ENCODE measurements around the gene MOB3B.

Gene MOB3B

GRCh38 chr9:27369591-27369990 lies 160.0 kb downstream of the MOB3B start:
- H3K79me1 ChIP-seq (ENCODE audit: low read depth, low read length): no peaks in the 10 kb centered on the region
- no peak overlapping the region for H2AFZ ChIP-seq (ENCODE audit: low read length)
- no peak overlapping the region for H2BK5ac ChIP-seq (ENCODE audit: low read length)
- no peak overlapping the region for H2BK120ac ChIP-seq (ENCODE audit: low read depth, low read length)
- no peak overlapping the region for H3K9ac ChIP-seq (ENCODE audit: low read depth, low read length, poor library complexity)
- no peak overlapping the region for H2BK15ac ChIP-seq (ENCODE audit: low read length)
- H3K18ac ChIP-seq (ENCODE audit: low read length): no peak overlapping the region
- no peak overlapping the region for H3K4me3 ChIP-seq (ENCODE audit: low read length in 2 of 2)
- no peak overlapping the region for H4K8ac ChIP-seq (ENCODE audit: low read depth, low read length)
- no peak overlapping the region for H3K14ac ChIP-seq (ENCODE audit: low read length)
- peaks cover 0 to 2% of the 10 kb centered on the region in 2 donors for H3K9me3 ChIP-seq (replicated peaks in 1 of 2; ENCODE audit: control insufficient read depth in 2 of 2, insufficient read depth in 1 of 2, low read depth in 1 of 2, low read length in 2 of 2)
- H3K4me1 ChIP-seq (ENCODE audit: control insufficient read depth in 2 of 2, insufficient read depth in 1 of 2, low read depth in 1 of 2, low read length in 2 of 2): peaks cover 11 to 22% of the 10 kb centered on the region in 2 donors
- no peak for DNase-seq (ENCODE audit: low spot score)
- no peak overlapping the region for H4K91ac ChIP-seq (ENCODE audit: low read depth, low read length, poor library complexity)
- no peak overlapping the region for H2AK5ac ChIP-seq (ENCODE audit: low read depth, low read length)
- H3K4me2 ChIP-seq (ENCODE audit: insufficient read depth, low read length, poor library complexity, severe bottlenecking): no peak overlapping the region
- no peak overlapping the region for H3K27ac ChIP-seq (replicated peaks; ENCODE audit: low read length)
- no CpG with 5 or more reads among the region's 5 CpGs for WGBS, 2 donors (ENCODE audit: extremely low coverage in 2 of 2, insufficient read length in 2 of 2, insufficient replicate concordance in 1 of 2)
- H3K4ac ChIP-seq (ENCODE audit: low read length): no peak overlapping the region
- no peak overlapping the region for H2BK12ac ChIP-seq (ENCODE audit: low read length)
- peaks cover 0 to 5% of the 10 kb centered on the region in 2 donors for H3K36me3 ChIP-seq (replicated peaks in 1 of 2; ENCODE audit: control insufficient read depth in 2 of 2, insufficient read depth in 2 of 2, low read length in 2 of 2)
- H3K23ac ChIP-seq (ENCODE audit: low read depth, low read length, poor library complexity): no peak overlapping the region
- H3K27me3 ChIP-seq (ENCODE audit: control insufficient read depth in 3 of 3, insufficient read depth in 3 of 3, low read depth in 1 of 3, low read length in 3 of 3): no peaks in the 10 kb centered on the region

DNA sequence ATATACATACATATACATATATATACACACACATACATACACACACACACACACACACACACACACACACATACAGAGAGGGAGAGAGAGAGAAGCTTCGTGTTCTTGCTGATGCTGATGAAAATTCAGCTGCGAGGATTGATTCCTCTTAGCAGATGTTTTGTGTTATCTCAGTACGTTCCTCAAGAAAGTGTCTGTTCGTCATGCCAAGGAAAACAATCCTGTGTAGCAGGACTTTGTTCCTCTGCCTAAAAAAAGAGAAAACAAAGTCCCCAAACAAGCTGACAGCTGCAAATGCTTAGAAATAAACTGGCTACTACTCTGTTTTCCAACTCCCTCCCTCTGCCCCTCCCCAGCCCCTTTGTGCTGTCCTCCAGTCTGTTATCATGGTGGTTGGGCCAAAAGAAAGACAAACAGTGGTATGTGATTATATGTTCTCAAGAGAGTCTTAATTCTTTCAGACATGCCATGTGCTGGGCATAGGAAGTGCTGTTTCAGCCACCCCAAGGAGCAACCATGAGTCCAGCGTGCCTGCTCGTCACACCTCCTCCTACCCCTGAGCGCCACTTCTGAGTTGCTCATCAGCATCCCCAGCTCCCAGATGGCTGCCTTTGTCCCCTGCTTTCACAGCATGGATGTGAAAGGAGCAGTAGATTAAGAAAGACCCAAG lies 161.2 kb downstream of the MOB3B start:
- no peak overlapping the region for H3K14ac ChIP-seq (ENCODE audit: low read length)
- H2BK12ac ChIP-seq (ENCODE audit: low read length): no peak overlapping the region
- H3K23ac ChIP-seq (ENCODE audit: low read depth, low read length, poor library complexity): no peak overlapping the region
- no peak overlapping the region for H2BK15ac ChIP-seq (ENCODE audit: low read length)
- no peak overlapping the region for H4K91ac ChIP-seq (ENCODE audit: low read depth, low read length, poor library complexity)
- H2BK5ac ChIP-seq (ENCODE audit: low read length): no peak overlapping the region
- peak; percentile 15 for DNase-seq (ENCODE audit: low spot score)
- no peak overlapping the region for H3K4me3 ChIP-seq (ENCODE audit: low read length in 2 of 2)
- H3K9ac ChIP-seq (ENCODE audit: low read depth, low read length, poor library complexity): no peak overlapping the region
- WGBS, 2 donors (ENCODE audit: extremely low coverage in 2 of 2, insufficient read length in 2 of 2, insufficient replicate concordance in 1 of 2): no CpG with 5 or more reads among the region's 7 CpGs
- H3K4me1 ChIP-seq (ENCODE audit: control insufficient read depth in 2 of 2, insufficient read depth in 1 of 2, low read depth in 1 of 2, low read length in 2 of 2): peaks cover 11 to 24% of the 10 kb centered on the region in 2 donors
- H4K8ac ChIP-seq (ENCODE audit: low read depth, low read length): no peak overlapping the region
- no peak overlapping the region for H3K4me2 ChIP-seq (ENCODE audit: insufficient read depth, low read length, poor library complexity, severe bottlenecking)
- H3K9me3 ChIP-seq (replicated peaks in 1 of 2; ENCODE audit: control insufficient read depth in 2 of 2, insufficient read depth in 1 of 2, low read depth in 1 of 2, low read length in 2 of 2): peaks cover 0 to 2% of the 10 kb centered on the region in 2 donors
- H3K27me3 ChIP-seq (ENCODE audit: control insufficient read depth in 3 of 3, insufficient read depth in 3 of 3, low read depth in 1 of 3, low read length in 3 of 3): no peaks in the 10 kb centered on the region
- H2AK5ac ChIP-seq (ENCODE audit: low read depth, low read length): no peak overlapping the region
- no peak overlapping the region for H2BK120ac ChIP-seq (ENCODE audit: low read depth, low read length)
- no peaks in the 10 kb centered on the region for H3K79me1 ChIP-seq (ENCODE audit: low read depth, low read length)
- H3K27ac ChIP-seq (replicated peaks; ENCODE audit: low read length): no peak overlapping the region
- H3K36me3 ChIP-seq (replicated peaks in 1 of 2; ENCODE audit: control insufficient read depth in 2 of 2, insufficient read depth in 2 of 2, low read length in 2 of 2): peaks cover 0 to 5% of the 10 kb centered on the region in 2 donors
- no peak overlapping the region for H3K18ac ChIP-seq (ENCODE audit: low read length)
- no peak overlapping the region for H3K4ac ChIP-seq (ENCODE audit: low read length)
- no peak overlapping the region for H2AFZ ChIP-seq (ENCODE audit: low read length)

- no peaks in the 10 kb centered on the region for H3K27me3 ChIP-seq (ENCODE audit: control insufficient read depth in 3 of 3, insufficient read depth in 3 of 3, low read depth in 1 of 3, low read length in 3 of 3)
- no CpG with 5 or more reads among the region's 3 CpGs for WGBS, 2 donors (ENCODE audit: extremely low coverage in 2 of 2, insufficient read length in 2 of 2, insufficient replicate concordance in 1 of 2)
- no peak overlapping the region for H3K4ac ChIP-seq (ENCODE audit: low read length)
- H2BK15ac ChIP-seq (ENCODE audit: low read length): no peak overlapping the region
- H3K4me3 ChIP-seq (ENCODE audit: low read length in 2 of 2): no peak overlapping the region
- no peak overlapping the region for H3K27ac ChIP-seq (replicated peaks; ENCODE audit: low read length)
- no peak overlapping the region for H3K18ac ChIP-seq (ENCODE audit: low read length)
- peaks cover 12 to 24% of the 10 kb centered on the region in 2 donors for H3K4me1 ChIP-seq (ENCODE audit: control insufficient read depth in 2 of 2, insufficient read depth in 1 of 2, low read depth in 1 of 2, low read length in 2 of 2)
- no peak overlapping the region for H2AFZ ChIP-seq (ENCODE audit: low read length)
- no peak overlapping the region for H3K23ac ChIP-seq (ENCODE audit: low read depth, low read length, poor library complexity)
- H2AK5ac ChIP-seq (ENCODE audit: low read depth, low read length): no peak overlapping the region
- no peak overlapping the region for H3K4me2 ChIP-seq (ENCODE audit: insufficient read depth, low read length, poor library complexity, severe bottlenecking)
- DNase-seq (ENCODE audit: low spot score): no peak
- no peak overlapping the region for H4K8ac ChIP-seq (ENCODE audit: low read depth, low read length)
- H2BK120ac ChIP-seq (ENCODE audit: low read depth, low read length): no peak overlapping the region
- H3K14ac ChIP-seq (ENCODE audit: low read length): no peak overlapping the region
- no peak overlapping the region for H3K9ac ChIP-seq (ENCODE audit: low read depth, low read length, poor library complexity)
- peaks cover 0 to 2% of the 10 kb centered on the region in 2 donors for H3K9me3 ChIP-seq (replicated peaks in 1 of 2; ENCODE audit: control insufficient read depth in 2 of 2, insufficient read depth in 1 of 2, low read depth in 1 of 2, low read length in 2 of 2)
- H2BK5ac ChIP-seq (ENCODE audit: low read length): no peak overlapping the region
- no peak overlapping the region for H2BK12ac ChIP-seq (ENCODE audit: low read length)
- peaks cover 0 to 5% of the 10 kb centered on the region in 2 donors for H3K36me3 ChIP-seq (replicated peaks in 1 of 2; ENCODE audit: control insufficient read depth in 2 of 2, insufficient read depth in 2 of 2, low read length in 2 of 2)
- H4K91ac ChIP-seq (ENCODE audit: low read depth, low read length, poor library complexity): no peak overlapping the region
- no peaks in the 10 kb centered on the region for H3K79me1 ChIP-seq (ENCODE audit: low read depth, low read length)
These were observed 161.7 kb downstream of the MOB3B start for GRCh38 chr9:27367921-27368315.

DNA sequence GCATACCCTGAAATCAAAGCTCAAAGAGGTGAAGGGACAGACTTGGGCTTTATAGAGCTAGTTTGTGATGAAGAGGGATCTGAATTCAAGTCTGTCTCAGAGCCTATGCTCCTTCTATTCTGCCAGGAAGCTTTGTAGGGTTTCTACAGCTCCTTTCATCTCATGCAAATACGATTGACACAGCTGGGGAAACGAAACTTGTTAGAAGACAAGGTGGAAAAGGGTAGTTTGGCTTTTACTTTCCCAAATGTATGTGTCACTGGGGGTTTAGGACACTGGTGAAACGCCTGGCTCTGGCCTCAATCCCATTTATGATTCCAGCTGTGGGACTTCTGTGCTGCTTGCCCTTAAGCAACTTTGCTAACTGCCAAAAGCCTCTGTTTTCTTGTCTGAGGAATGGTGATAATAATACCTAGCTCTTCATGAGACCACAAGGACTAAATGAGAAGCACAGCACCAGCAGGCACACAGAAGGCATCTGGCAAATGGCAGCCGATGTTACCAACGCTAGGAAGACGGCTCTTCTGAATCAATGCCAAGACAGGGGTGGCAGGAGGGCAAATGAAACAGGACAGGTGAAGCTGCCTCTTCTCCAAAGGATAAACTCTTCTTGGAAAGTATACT lies 162.3 kb downstream of the MOB3B start:
- no peak overlapping the region for H4K8ac ChIP-seq (ENCODE audit: low read depth, low read length)
- H3K9ac ChIP-seq (ENCODE audit: low read depth, low read length, poor library complexity): no peak overlapping the region
- no peak overlapping the region for H3K14ac ChIP-seq (ENCODE audit: low read length)
- no peak overlapping the region for H3K27ac ChIP-seq (replicated peaks; ENCODE audit: low read length)
- H3K23ac ChIP-seq (ENCODE audit: low read depth, low read length, poor library complexity): no peak overlapping the region
- peaks cover 0 to 5% of the 10 kb centered on the region in 2 donors for H3K36me3 ChIP-seq (replicated peaks in 1 of 2; ENCODE audit: control insufficient read depth in 2 of 2, insufficient read depth in 2 of 2, low read length in 2 of 2)
- H2AFZ ChIP-seq (ENCODE audit: low read length): no peak overlapping the region
- H3K9me3 ChIP-seq (replicated peaks in 1 of 2; ENCODE audit: control insufficient read depth in 2 of 2, insufficient read depth in 1 of 2, low read depth in 1 of 2, low read length in 2 of 2): peaks cover 0 to 2% of the 10 kb centered on the region in 2 donors
- no peak overlapping the region for H3K4me2 ChIP-seq (ENCODE audit: insufficient read depth, low read length, poor library complexity, severe bottlenecking)
- no peak for DNase-seq (ENCODE audit: low spot score)
- H3K27me3 ChIP-seq (ENCODE audit: control insufficient read depth in 3 of 3, insufficient read depth in 3 of 3, low read depth in 1 of 3, low read length in 3 of 3): no peaks in the 10 kb centered on the region
- H2BK12ac ChIP-seq (ENCODE audit: low read length): no peak overlapping the region
- no peak overlapping the region for H2AK5ac ChIP-seq (ENCODE audit: low read depth, low read length)
- no peak overlapping the region for H3K4ac ChIP-seq (ENCODE audit: low read length)
- no peak overlapping the region for H3K18ac ChIP-seq (ENCODE audit: low read length)
- H2BK15ac ChIP-seq (ENCODE audit: low read length): no peak overlapping the region
- WGBS, 2 donors (ENCODE audit: extremely low coverage in 2 of 2, insufficient read length in 2 of 2, insufficient replicate concordance in 1 of 2): no CpG with 5 or more reads among the region's 6 CpGs
- H3K4me1 ChIP-seq (ENCODE audit: control insufficient read depth in 2 of 2, insufficient read depth in 1 of 2, low read depth in 1 of 2, low read length in 2 of 2): peaks cover 14 to 23% of the 10 kb centered on the region in 2 donors
- no peak overlapping the region for H4K91ac ChIP-seq (ENCODE audit: low read depth, low read length, poor library complexity)
- H2BK120ac ChIP-seq (ENCODE audit: low read depth, low read length): no peak overlapping the region
- no peaks in the 10 kb centered on the region for H3K79me1 ChIP-seq (ENCODE audit: low read depth, low read length)
- H2BK5ac ChIP-seq (ENCODE audit: low read length): no peak overlapping the region
- no peak overlapping the region for H3K4me3 ChIP-seq (ENCODE audit: low read length in 2 of 2)
